Thyroid gland (tissue), 4 donors: ENCODE data around the gene CD300LG. TPM values are rescaled to one million over a fixed set of nuclear protein-coding genes. Genes with fewer than 3 reads are reported as not detected.
"Not testable (repeated sequence)": the region's sequence is repeated elsewhere in the genome, so short reads cannot be mapped to it uniquely, and the experiment has no call there.

ENCODE experiments used
- DNase-seq, 2 donors: peaks; one replicate each; pipeline ENCODE4 v3.0.0-alpha.2; 2019
- H3K27ac ChIP-seq, 3 donors: fragments of 200-600 bp; sonication (generic); 1 replicate in 2 of 3; 2 replicates in 1 of 3; pipeline ENCODE4 v1.5.1; 2016 to 2019; ENCODE audit warnings: mild to moderate bottlenecking in 1 of 3, moderate library complexity in 1 of 3
- H3K27me3 ChIP-seq: fragments of 200-600 bp; sonication (generic); one replicate; pipeline ENCODE4 v1.5.1; 2019
- H3K36me3 ChIP-seq, 2 donors: fragments of 200-600 bp; sonication (generic); one replicate each; pipeline ENCODE4 v1.5.1; 2016 to 2019
- H3K4me1 ChIP-seq, 2 donors: fragments of 200-600 bp; sonication (generic); one replicate each; pipeline ENCODE4 v1.5.1; 2017 to 2019
- H3K4me3 ChIP-seq, 3 donors: fragments of 200-600 bp; sonication (generic); replicated peaks in 1 of 3; 1 replicate in 2 of 3; 2 replicates in 1 of 3; pipeline ENCODE4 v1.5.1; 2016; ENCODE audit warnings: mild to moderate bottlenecking in 1 of 3
- H3K9me3 ChIP-seq: fragments of 200-600 bp; sonication (generic); one replicate; pipeline ENCODE4 v1.5.1; 2017
- POLR2A ChIP-seq, 2 donors: fragments of 450-650 bp; IDR thresholded peaks; one replicate each; pipeline ENCODE4 v1.6.1; 2017; ENCODE audit warnings: antibody characterized with exemption in 2 of 2, mild to moderate bottlenecking in 2 of 2, moderate library complexity in 1 of 2
- WGBS, 2 donors: methylation state at CpG; one replicate each; pipeline ENCODE4 v1.1.5; 2017; 5-methylcytosine and 5-hydroxymethylcytosine counted together
- intact Hi-C: fragments of 100-400 bp; cut with DNase I; formaldehyde crosslinking; loops from one replicate; pipeline ENCODE4 v1.15.1; 2023
- total RNA-seq, 4 donors: library from RNA; depleted of rRNA; stranded (reverse); fragments of >200 nt; gene quantifications; one replicate each; pipeline ENCODE4 v1.2.3, GENCODE V29; 2016
- TF ChIP-seq, protein P1 (sequence below), 6 experiments: fragments of 200-600 bp in 3 of 6; fragments of 450-650 bp in 3 of 6; sonication (generic) in 3 of 6; IDR thresholded peaks; one replicate each; pipeline ENCODE4 v1.5.1; 2016 to 2019; ENCODE audit warnings: antibody characterized with exemption in 6 of 6, mild to moderate bottlenecking in 2 of 6, inconsistent platforms in 1 of 6, moderate library complexity in 1 of 6

CD300LG gene
- total RNA-seq, 4 donors from 2014 or later = 1.5 to 22.5 (median 2.2) TPM

DNA sequence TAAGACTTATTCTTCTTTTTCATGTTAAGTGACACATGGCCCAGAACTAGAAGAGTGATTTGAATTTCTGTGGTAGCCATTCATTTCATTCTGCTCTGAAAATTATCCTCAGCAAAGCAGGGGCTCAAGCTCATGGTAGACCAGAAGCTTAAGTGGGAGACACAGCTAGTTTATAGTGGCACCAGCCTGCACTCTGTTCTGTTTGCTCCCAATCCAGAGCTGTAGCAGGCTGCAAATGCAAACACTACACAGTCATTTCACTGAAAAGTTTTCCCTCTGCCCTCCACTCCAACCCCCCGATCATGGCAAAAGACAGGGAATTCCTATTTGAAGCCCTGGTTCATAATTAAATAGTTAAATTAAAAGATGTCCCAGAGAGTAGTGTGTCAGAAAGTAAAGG, 43.3 kb downstream of the CD300LG start:
- 93 to 100% methylated on average over 1 of the region's 1 CpG for WGBS, 2 donors
- Histone ChIP-seq H3K36me3 (no peaks in the 10 kb centered on the region), H3K9me3 (no peaks in the 10 kb centered on the region), H3K4me3 (no peak overlapping the region), H3K27ac (no peak overlapping the region), H3K4me1 (no peaks in the 10 kb centered on the region), H3K27me3 (no peaks in the 10 kb centered on the region)
- TF ChIP-seq, protein P1, sequence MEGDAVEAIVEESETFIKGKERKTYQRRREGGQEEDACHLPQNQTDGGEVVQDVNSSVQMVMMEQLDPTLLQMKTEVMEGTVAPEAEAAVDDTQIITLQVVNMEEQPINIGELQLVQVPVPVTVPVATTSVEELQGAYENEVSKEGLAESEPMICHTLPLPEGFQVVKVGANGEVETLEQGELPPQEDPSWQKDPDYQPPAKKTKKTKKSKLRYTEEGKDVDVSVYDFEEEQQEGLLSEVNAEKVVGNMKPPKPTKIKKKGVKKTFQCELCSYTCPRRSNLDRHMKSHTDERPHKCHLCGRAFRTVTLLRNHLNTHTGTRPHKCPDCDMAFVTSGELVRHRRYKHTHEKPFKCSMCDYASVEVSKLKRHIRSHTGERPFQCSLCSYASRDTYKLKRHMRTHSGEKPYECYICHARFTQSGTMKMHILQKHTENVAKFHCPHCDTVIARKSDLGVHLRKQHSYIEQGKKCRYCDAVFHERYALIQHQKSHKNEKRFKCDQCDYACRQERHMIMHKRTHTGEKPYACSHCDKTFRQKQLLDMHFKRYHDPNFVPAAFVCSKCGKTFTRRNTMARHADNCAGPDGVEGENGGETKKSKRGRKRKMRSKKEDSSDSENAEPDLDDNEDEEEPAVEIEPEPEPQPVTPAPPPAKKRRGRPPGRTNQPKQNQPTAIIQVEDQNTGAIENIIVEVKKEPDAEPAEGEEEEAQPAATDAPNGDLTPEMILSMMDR (IDR thresholded peaks at IDR 0.05) = no peak
- no peak for TF ChIP-seq POLR2A (IDR thresholded peaks at IDR 0.05)
- intact Hi-C loops = no loop called here
- DNase-seq = no peak

DNA sequence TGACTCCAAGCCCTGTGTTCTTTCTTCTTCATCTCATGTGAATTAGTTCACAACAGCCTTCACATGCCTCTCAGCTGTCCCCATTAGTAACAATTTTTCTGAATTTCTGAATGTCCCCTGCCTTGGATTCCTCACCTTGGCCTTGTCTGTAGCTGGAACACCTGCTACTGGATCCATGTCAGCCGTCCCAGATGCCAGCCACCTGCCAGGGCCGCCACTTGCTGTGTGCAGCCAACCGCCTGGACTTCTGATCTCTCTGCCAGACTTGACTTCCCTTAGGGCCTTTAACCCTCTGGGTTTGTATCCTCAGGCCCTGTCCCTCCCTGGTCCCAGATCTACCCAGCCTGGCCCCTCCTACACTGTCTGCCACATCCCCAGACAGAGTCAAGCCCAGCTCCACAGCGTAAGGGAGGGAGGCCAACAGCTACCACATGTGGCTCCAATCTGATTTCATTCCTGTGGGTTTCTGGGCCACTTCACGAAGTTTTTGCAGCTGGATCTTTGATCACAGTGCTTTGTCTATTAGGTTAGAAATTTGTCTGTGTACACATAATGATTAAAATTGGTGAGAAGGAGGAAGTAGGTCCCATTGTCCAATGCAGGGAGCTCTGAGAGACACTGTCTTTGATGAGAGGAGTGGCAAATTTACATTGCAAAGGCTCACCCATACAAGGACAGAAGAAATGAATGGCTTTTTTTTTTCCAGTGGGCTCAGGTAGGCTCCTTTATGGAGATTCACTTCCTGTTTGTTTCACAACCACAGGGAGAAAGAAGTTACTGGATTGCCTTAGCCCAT, 45.1 kb downstream of the CD300LG start:
- no peaks in the 10 kb centered on the region for H3K9me3 ChIP-seq
- no peak for TF ChIP-seq POLR2A (IDR thresholded peaks at IDR 0.05)
- TF ChIP-seq, protein P1 (IDR thresholded peaks at IDR 0.05) = no peak
- WGBS, 2 donors = 95 to 96% methylated on average over 5 of the region's 5 CpGs
- no peak overlapping the region for H3K4me3 ChIP-seq
- no peak overlapping the region for H3K27ac ChIP-seq
- no peak for DNase-seq
- H3K36me3 ChIP-seq = no peaks in the 10 kb centered on the region
- H3K4me1 ChIP-seq = no peaks in the 10 kb centered on the region
- intact Hi-C loops = no loop called here
- H3K27me3 ChIP-seq = no peaks in the 10 kb centered on the region

DNA sequence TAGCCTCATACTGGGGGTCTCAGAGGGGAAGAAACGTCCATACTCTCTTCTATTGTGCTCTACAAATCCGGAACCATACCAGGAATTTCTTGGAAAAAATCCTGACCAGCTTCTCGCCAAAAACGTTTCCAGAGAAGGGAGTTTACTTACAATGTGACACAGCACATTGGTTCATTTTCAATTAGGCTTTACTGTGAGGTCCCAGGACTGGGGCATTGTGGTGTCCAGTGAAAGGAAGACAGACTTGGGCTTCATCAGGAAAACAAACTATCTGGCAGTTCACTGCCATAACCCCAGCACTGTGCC, 45.6 kb downstream of the CD300LG start:
- DNase-seq = no peak
- Histone ChIP-seq H3K4me1 (no peaks in the 10 kb centered on the region), H3K9me3 (no peaks in the 10 kb centered on the region), H3K27me3 (no peaks in the 10 kb centered on the region), H3K27ac (no peak overlapping the region), H3K4me3 (no peak overlapping the region), H3K36me3 (no peaks in the 10 kb centered on the region)
- intact Hi-C loops = no loop called here
- WGBS, 2 donors = 60 to 61% methylated on average over 4 of the region's 4 CpGs
- TF ChIP-seq, protein P1 (IDR thresholded peaks at IDR 0.05) = no peak
- no peak for TF ChIP-seq POLR2A (IDR thresholded peaks at IDR 0.05)

DNA sequence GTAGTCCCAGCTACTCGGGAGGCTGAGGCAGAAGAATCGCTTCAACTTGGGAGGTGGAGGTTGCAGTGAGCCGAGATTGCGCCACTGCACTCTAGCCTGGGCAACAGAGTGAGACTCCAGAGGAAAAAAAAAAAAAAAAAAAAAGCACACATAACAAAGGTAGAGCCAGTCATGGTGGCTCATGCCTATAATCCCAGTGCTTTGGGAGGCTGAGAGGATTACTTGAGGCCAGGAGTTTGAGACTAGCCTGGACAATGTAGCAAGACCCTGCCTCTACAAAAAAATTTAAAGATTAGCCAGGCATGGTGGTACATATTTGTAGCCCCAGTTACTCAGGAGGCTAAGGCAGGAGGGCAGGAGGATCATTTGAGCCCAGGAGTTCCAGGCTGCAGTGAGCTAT, 47.5 kb downstream of the CD300LG start:
- intact Hi-C loops, H3K4me3 ChIP-seq, H3K36me3 ChIP-seq, DNase-seq, H3K27ac ChIP-seq, H3K27me3 ChIP-seq, H3K9me3 ChIP-seq, H3K4me1 ChIP-seq: not testable (repeated sequence)
- 80 to 85% methylated on average over 4 of the region's 4 CpGs for WGBS, 2 donors

DNA sequence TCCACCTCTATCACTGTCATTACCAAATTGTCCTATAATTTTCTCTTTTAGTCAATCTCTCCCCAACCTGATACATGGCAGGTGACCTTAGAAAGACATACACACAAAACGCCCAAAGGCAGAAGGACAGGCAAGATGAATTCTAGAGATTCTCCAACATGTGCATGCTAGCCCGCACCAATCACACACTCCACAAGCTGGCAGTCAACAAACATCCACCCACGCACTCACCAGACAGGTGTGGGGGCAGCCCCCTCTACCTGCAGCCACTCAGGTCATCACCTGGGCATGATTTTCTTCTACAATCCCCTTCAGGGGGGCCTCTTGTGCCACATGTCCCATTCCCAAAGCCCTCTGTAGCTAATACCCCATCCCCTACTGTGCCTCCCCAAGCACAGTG, 50.9 kb downstream of the CD300LG start:
- no peaks in the 10 kb centered on the region for H3K9me3 ChIP-seq
- 93 to 100% methylated on average over 3 of the region's 3 CpGs for WGBS, 2 donors
- no peak overlapping the region for H3K4me3 ChIP-seq
- TF ChIP-seq, protein P1 (IDR thresholded peaks at IDR 0.05) = no peak
- no peak for TF ChIP-seq POLR2A (IDR thresholded peaks at IDR 0.05)
- H3K27ac ChIP-seq = no peak overlapping the region
- no peaks in the 10 kb centered on the region for H3K36me3 ChIP-seq
- intact Hi-C loops = no loop called here
- peaks cover 7 to 16% of the 10 kb centered on the region in 2 donors for H3K4me1 ChIP-seq
- no peak for DNase-seq
- no peaks in the 10 kb centered on the region for H3K27me3 ChIP-seq
